ENCODE measurements around the gene S100A4. TPM values are rescaled to one million over a fixed set of nuclear protein-coding genes. Genes with fewer than 3 reads are reported as not detected.

The S100A4 gene
- total and polyA plus RNA-seq, 2 experiments from 2014 or later = 14.2 to 36.0 TPM

DNA sequence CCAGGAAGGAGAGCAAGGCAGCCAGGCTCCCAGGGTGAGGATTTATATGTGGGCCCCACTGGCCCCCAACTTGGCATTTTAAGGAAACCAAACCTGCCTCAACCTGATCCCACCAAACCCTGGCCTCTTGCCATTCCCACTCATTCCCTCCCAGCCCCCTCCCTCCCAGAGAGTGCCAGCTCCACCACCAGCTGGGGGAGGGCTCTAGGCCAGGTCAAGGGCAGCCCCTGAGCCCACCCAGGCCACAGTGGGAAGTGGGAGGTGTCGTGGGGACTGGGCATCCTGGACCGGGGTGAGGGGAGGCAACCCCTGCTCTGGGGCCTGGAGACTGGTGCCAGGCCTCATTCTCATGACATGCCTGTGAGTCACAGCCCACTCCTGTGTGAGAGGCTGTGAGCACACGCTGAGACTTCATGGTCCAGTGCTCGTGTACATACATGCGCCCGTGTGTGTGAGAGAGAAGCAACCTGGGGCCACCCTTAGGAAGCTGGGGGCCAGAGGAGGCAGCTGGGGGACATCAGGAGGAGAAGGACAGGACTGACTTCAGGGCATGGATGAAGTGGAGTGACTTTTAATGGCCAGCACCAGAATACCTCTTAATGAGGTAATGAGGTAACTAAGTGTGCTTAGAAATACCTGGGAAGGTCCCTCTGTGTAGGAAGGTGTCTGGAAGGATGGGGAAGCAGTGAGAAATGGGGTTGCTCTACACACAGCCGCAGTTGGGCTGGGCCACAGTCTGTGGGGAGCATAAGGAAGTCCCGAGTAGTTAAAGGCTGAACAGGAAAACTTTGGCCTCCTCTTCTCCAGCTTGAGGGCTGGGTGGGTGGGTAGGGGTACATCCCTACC lies 20.1 kb upstream of the S100A4 start, which contains the start of gene S100A2 (continued):
- TF ChIP-seq, protein P1, sequence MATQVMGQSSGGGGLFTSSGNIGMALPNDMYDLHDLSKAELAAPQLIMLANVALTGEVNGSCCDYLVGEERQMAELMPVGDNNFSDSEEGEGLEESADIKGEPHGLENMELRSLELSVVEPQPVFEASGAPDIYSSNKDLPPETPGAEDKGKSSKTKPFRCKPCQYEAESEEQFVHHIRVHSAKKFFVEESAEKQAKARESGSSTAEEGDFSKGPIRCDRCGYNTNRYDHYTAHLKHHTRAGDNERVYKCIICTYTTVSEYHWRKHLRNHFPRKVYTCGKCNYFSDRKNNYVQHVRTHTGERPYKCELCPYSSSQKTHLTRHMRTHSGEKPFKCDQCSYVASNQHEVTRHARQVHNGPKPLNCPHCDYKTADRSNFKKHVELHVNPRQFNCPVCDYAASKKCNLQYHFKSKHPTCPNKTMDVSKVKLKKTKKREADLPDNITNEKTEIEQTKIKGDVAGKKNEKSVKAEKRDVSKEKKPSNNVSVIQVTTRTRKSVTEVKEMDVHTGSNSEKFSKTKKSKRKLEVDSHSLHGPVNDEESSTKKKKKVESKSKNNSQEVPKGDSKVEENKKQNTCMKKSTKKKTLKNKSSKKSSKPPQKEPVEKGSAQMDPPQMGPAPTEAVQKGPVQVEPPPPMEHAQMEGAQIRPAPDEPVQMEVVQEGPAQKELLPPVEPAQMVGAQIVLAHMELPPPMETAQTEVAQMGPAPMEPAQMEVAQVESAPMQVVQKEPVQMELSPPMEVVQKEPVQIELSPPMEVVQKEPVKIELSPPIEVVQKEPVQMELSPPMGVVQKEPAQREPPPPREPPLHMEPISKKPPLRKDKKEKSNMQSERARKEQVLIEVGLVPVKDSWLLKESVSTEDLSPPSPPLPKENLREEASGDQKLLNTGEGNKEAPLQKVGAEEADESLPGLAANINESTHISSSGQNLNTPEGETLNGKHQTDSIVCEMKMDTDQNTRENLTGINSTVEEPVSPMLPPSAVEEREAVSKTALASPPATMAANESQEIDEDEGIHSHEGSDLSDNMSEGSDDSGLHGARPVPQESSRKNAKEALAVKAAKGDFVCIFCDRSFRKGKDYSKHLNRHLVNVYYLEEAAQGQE (IDR thresholded peaks at IDR 0.05; ENCODE audit: unreplicated experiment) = no peak
- TF ChIP-seq ZNF114 (CRISPR knock-in tag; IDR thresholded peaks at IDR 0.05) = no peak
- no peak for TF ChIP-seq ZNF331 (CRISPR knock-in tag; IDR thresholded peaks at IDR 0.05; ENCODE audit: low read depth)
- no peak for TF ChIP-seq POLR2AphosphoS5 (IDR thresholded peaks at IDR 0.05; ENCODE audit: low read depth)
- TF ChIP-seq, protein P2, sequence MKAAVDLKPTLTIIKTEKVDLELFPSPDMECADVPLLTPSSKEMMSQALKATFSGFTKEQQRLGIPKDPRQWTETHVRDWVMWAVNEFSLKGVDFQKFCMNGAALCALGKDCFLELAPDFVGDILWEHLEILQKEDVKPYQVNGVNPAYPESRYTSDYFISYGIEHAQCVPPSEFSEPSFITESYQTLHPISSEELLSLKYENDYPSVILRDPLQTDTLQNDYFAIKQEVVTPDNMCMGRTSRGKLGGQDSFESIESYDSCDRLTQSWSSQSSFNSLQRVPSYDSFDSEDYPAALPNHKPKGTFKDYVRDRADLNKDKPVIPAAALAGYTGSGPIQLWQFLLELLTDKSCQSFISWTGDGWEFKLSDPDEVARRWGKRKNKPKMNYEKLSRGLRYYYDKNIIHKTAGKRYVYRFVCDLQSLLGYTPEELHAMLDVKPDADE (IDR thresholded peaks at IDR 0.05) = no peak
- TF ChIP-seq NANOG (IDR thresholded peaks at IDR 0.05; ENCODE audit: borderline replicate concordance) = no peak
- TF ChIP-seq STAT1 (IDR thresholded peaks at IDR 0.05; ENCODE audit: unreplicated experiment) = no peak
- no peak for TF ChIP-seq JUNB (IDR thresholded peaks at IDR 0.05; ENCODE audit: unreplicated experiment)
- no peak for TF ChIP-seq CREB1 (CRISPR knock-in tag; IDR thresholded peaks at IDR 0.05; ENCODE audit: low read depth)

DNA sequence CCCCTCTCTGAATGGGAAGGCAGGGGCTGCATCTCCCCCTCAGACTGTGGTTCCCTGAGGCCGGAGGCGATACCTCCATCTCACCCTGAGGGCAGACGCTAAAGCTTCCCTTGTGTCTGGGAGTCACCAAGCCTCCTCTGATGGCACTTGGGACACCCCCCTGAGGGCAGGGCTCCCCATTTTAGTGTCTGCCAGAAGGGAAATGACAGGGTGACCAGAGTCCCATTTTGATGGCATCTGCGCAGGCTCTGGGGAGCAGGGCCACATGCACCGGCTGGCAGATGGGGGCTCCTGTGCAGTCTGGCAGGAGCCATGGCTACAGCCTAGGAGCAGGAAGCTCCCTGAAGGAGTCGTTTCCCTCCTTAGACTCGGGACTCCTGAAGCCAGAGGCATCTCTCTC lies 18.4 kb upstream of the S100A4 start:
- Histone ChIP-seq H3K27me3 (ENCODE audit: insufficient read depth) (no peaks in the 10 kb centered on the region), H3K36me3 (ENCODE audit: insufficient read depth) (no peaks in the 10 kb centered on the region), H4K20me1 (replicated peaks; ENCODE audit: insufficient read depth) (no peaks in the 10 kb centered on the region), H3K27ac (ENCODE audit: low read depth) (no peak overlapping the region), H3K4me1 (ENCODE audit: insufficient read depth) (peaks cover 18% of the 10 kb centered on the region), H3K4me3 (no peak overlapping the region), H3F3A (replicated peaks; ENCODE audit: low read depth) (peaks cover 6% of the 10 kb centered on the region; the same call in 1 of the 2 replicates), H2AFZ (no peak overlapping the region), H3K9me2 (ENCODE audit: insufficient read depth) (no peaks in the 10 kb centered on the region), H3K4me2 (no peak overlapping the region), H3K79me2 (replicated peaks; ENCODE audit: insufficient read depth) (no peaks in the 10 kb centered on the region)
- Mint-ChIP-seq H3K36me3 (ENCODE audit: low read depth) (no peaks in the 10 kb centered on the region), H3K9me3 (no peaks in the 10 kb centered on the region), H3K27me3 (ENCODE audit: insufficient read depth, low read depth, poor library complexity) (peaks cover 17% of the 10 kb centered on the region), H3K4me1 (peaks cover 33% of the 10 kb centered on the region), H3K4me3 (no peak overlapping the region), H3K27ac (no peak overlapping the region)
- DNase-seq (ENCODE audit: low spot score) (no peak), ATAC-seq (no peak)
- TF ChIP-seq ZNF114 (CRISPR knock-in tag; IDR thresholded peaks at IDR 0.05) (no peak), STAT1 (IDR thresholded peaks at IDR 0.05; ENCODE audit: unreplicated experiment) (no peak), NANOG (IDR thresholded peaks at IDR 0.05; ENCODE audit: borderline replicate concordance) (no peak), JUNB (IDR thresholded peaks at IDR 0.05; ENCODE audit: unreplicated experiment) (no peak)
- TF ChIP-seq, protein P3, sequence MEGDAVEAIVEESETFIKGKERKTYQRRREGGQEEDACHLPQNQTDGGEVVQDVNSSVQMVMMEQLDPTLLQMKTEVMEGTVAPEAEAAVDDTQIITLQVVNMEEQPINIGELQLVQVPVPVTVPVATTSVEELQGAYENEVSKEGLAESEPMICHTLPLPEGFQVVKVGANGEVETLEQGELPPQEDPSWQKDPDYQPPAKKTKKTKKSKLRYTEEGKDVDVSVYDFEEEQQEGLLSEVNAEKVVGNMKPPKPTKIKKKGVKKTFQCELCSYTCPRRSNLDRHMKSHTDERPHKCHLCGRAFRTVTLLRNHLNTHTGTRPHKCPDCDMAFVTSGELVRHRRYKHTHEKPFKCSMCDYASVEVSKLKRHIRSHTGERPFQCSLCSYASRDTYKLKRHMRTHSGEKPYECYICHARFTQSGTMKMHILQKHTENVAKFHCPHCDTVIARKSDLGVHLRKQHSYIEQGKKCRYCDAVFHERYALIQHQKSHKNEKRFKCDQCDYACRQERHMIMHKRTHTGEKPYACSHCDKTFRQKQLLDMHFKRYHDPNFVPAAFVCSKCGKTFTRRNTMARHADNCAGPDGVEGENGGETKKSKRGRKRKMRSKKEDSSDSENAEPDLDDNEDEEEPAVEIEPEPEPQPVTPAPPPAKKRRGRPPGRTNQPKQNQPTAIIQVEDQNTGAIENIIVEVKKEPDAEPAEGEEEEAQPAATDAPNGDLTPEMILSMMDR (conservative IDR thresholded peaks at IDR 0.05; ENCODE audit: low read depth in 2 of 2) = no peak
- TF ChIP-seq, protein P4, sequence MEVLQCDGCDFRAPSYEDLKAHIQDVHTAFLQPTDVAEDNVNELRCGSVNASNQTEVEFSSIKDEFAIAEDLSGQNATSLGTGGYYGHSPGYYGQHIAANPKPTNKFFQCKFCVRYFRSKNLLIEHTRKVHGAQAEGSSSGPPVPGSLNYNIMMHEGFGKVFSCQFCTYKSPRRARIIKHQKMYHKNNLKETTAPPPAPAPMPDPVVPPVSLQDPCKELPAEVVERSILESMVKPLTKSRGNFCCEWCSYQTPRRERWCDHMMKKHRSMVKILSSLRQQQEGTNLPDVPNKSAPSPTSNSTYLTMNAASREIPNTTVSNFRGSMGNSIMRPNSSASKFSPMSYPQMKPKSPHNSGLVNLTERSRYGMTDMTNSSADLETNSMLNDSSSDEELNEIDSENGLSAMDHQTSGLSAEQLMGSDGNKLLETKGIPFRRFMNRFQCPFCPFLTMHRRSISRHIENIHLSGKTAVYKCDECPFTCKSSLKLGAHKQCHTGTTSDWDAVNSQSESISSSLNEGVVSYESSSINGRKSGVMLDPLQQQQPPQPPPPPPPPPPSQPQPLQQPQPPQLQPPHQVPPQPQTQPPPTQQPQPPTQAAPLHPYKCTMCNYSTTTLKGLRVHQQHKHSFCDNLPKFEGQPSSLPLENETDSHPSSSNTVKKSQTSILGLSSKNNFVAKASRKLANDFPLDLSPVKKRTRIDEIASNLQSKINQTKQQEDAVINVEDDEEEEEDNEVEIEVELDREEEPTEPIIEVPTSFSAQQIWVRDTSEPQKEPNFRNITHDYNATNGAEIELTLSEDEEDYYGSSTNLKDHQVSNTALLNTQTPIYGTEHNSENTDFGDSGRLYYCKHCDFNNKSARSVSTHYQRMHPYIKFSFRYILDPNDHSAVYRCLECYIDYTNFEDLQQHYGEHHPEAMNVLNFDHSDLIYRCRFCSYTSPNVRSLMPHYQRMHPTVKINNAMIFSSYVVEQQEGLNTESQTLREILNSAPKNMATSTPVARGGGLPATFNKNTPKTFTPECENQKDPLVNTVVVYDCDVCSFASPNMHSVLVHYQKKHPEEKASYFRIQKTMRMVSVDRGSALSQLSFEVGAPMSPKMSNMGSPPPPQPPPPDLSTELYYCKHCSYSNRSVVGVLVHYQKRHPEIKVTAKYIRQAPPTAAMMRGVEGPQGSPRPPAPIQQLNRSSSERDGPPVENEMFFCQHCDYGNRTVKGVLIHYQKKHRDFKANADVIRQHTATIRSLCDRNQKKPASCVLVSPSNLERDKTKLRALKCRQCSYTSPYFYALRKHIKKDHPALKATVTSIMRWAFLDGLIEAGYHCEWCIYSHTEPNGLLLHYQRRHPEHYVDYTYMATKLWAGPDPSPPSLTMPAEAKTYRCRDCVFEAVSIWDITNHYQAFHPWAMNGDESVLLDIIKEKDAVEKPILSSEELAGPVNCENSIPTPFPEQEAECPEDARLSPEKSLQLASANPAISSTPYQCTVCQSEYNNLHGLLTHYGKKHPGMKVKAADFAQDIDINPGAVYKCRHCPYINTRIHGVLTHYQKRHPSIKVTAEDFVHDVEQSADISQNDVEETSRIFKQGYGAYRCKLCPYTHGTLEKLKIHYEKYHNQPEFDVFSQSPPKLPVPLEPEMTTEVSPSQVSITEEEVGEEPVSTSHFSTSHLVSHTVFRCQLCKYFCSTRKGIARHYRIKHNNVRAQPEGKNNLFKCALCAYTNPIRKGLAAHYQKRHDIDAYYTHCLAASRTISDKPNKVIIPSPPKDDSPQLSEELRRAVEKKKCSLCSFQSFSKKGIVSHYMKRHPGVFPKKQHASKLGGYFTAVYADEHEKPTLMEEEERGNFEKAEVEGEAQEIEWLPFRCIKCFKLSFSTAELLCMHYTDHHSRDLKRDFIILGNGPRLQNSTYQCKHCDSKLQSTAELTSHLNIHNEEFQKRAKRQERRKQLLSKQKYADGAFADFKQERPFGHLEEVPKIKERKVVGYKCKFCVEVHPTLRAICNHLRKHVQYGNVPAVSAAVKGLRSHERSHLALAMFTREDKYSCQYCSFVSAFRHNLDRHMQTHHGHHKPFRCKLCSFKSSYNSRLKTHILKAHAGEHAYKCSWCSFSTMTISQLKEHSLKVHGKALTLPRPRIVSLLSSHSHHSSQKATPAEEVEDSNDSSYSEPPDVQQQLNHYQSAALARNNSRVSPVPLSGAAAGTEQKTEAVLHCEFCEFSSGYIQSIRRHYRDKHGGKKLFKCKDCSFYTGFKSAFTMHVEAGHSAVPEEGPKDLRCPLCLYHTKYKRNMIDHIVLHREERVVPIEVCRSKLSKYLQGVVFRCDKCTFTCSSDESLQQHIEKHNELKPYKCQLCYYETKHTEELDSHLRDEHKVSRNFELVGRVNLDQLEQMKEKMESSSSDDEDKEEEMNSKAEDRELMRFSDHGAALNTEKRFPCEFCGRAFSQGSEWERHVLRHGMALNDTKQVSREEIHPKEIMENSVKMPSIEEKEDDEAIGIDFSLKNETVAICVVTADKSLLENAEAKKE (CRISPR knock-in tag; IDR thresholded peaks at IDR 0.05) = no peak

All from GM23338 (cell line).